A549 (cell line): Measurements from ENCODE around the gene MYH10. TPM values are rescaled to one million over a fixed set of nuclear protein-coding genes. Genes with fewer than 3 reads are reported as not detected.

Experiments used
- ATAC-seq, 2 experiments: fragments of 200-7000 bp in 1 of 2; fragments of >200 bp in 1 of 2; cut with Nextera tagmentation in 1 of 2; cut with Tn5 transposase in 1 of 2; 3 replicates each; pipeline versions ENCODE4 v1.8.0 to v1.9.1; 2018 to 2020; ENCODE audit warnings: mild to moderate bottlenecking in 1 of 2, moderate library complexity in 1 of 2
- CTCF ChIA-PET: fragments of 300-600 bp; sonication (Branson Sonifier 250); formaldehyde crosslinking; extraction: SDS; loops from one replicate; lab custom pipeline; 2021; ENCODE audit warnings: antibody characterized with exemption, inconsistent platforms; lab: Yijun Ruan, JAX
- POLR2A ChIA-PET: fragments of 350-600 bp; formaldehyde crosslinking; extraction: SDS; loops from one replicate; lab custom pipeline; 2021; ENCODE audit warnings: antibody characterized with exemption, inconsistent platforms; lab: Yijun Ruan, JAX
- DNase-seq, 2 experiments: peaks; one replicate each; pipeline versions ENCODE4 v3.0.0 to v3.0.0-alpha.2; 2011 to 2016; ENCODE audit warnings: low read depth in 1 of 2, low spot score in 1 of 2
- FAIRE-seq: peaks from 2 replicates; lab custom pipeline; 2011; peaks lifted over from hg19 to GRCh38; lab: Jason Lieb, UNC
- H3K27ac ChIP-seq, 2 experiments: fragments of >200 bp; sonication (Bioruptor Twin); formaldehyde crosslinking; 3 replicates each; pipeline ENCODE4 v1.5.1; 2016 to 2017
- H3K4me1 ChIP-seq: fragments of >200 bp; sonication (Bioruptor Twin); formaldehyde crosslinking; 3 replicates; pipeline ENCODE4 v1.6.1; 2016
- H3K4me2 ChIP-seq: fragments of >200 bp; sonication (Bioruptor Twin); formaldehyde crosslinking; 3 replicates; pipeline ENCODE4 v1.6.1; 2016
- H3K4me3 ChIP-seq: fragments of >200 bp; sonication (Bioruptor Twin); formaldehyde crosslinking; 3 replicates; pipeline ENCODE4 v1.5.1; 2016
- H3K9me3 ChIP-seq: fragments of >200 bp; sonication (Bioruptor Twin); formaldehyde crosslinking; 3 replicates; pipeline ENCODE4 v1.6.1; 2016
- BHLHE40 ChIP-seq: IDR thresholded peaks from 2 replicates; pipeline ENCODE4 v1.6.1; 2012; ENCODE audit warnings: low read depth, low read length, inconsistent platforms
- CBX2 ChIP-seq: fragments of 200-600 bp; sonication (generic); IDR thresholded peaks from 2 replicates; pipeline ENCODE4 v1.6.1; 2016; ENCODE audit warnings: low read depth, mild to moderate bottlenecking, borderline replicate concordance
- CEBPB ChIP-seq, 2 experiments: fragments of >200 bp in 1 of 2; sonication (Bioruptor Twin) in 1 of 2; formaldehyde crosslinking in 1 of 2; IDR thresholded peaks; 2 replicates each; pipeline ENCODE4 v1.6.1; 2012 to 2016
- EHMT2 ChIP-seq: fragments of 200-600 bp; sonication (generic); IDR thresholded peaks from 2 replicates; pipeline ENCODE4 v1.6.1; 2016; ENCODE audit warnings: antibody characterized with exemption, low read depth, mild to moderate bottlenecking, moderate library complexity
- EP300 ChIP-seq, 2 experiments: fragments of >200 bp; sonication (Bioruptor Twin); formaldehyde crosslinking; IDR thresholded peaks; 2 replicates in 1 of 2; 3 replicates in 1 of 2; pipeline ENCODE4 v1.6.1; 2016 to 2017
- ESRRA ChIP-seq: fragments of 150-350 bp; IDR thresholded peaks from 2 replicates; pipeline ENCODE4 v1.6.1; 2014; ENCODE audit warnings: mild to moderate bottlenecking, low read length, borderline replicate concordance
- FOSL2 ChIP-seq, 2 experiments: fragments of 450-650 bp in 1 of 2; fragments of >200 bp in 1 of 2; sonication (Bioruptor Twin) in 1 of 2; formaldehyde crosslinking; IDR thresholded peaks; 2 replicates each; pipeline versions ENCODE4 v1.5.0 to v1.6.1; 2016 to 2020; ENCODE audit warnings: mild to moderate bottlenecking in 1 of 2, moderate library complexity in 1 of 2
- HEYL ChIP-seq: fragments of 250-450 bp; sonication (Bioruptor Pico); IDR thresholded peaks from 2 replicates; pipeline ENCODE4 v1.8.0; 2021; ENCODE audit warnings: mild to moderate bottlenecking, moderate library complexity
- HOXB13 ChIP-seq: fragments of 250-450 bp; sonication (Bioruptor Pico); IDR thresholded peaks from 2 replicates; pipeline ENCODE4 v1.5.0; 2020; ENCODE audit warnings: low read depth, mild to moderate bottlenecking, moderate library complexity
- JUN ChIP-seq, 2 experiments: fragments of >200 bp; sonication (Bioruptor Twin); formaldehyde crosslinking; IDR thresholded peaks; 2 replicates in 1 of 2; 3 replicates in 1 of 2; pipeline ENCODE4 v1.6.1; 2016 to 2017
- MYC ChIP-seq: IDR thresholded peaks from 2 replicates; pipeline ENCODE4 v1.6.1; 2012; ENCODE audit warnings: mild to moderate bottlenecking, inconsistent platforms, low read length, improper control_type of control experiment, borderline replicate concordance
- NPAS2 ChIP-seq: fragments of 250-450 bp; sonication (Bioruptor Pico); IDR thresholded peaks from 2 replicates; pipeline ENCODE4 v1.8.0; 2022; ENCODE audit warnings: mild to moderate bottlenecking, moderate library complexity, borderline replicate concordance
- POLR2A ChIP-seq: IDR thresholded peaks from 2 replicates; pipeline ENCODE4 v1.6.1; 2012; ENCODE audit warnings: mild to moderate bottlenecking, low read length
- POLR2AphosphoS2 ChIP-seq: conservative IDR thresholded peaks from 2 replicates; pipeline ENCODE4 v1.6.1; 2012; ENCODE audit warnings: low read length, improper control_type of control experiment, inconsistent platforms
- RCOR1 ChIP-seq: fragments of 150-350 bp; IDR thresholded peaks from 2 replicates; pipeline ENCODE4 v1.6.1; 2014; ENCODE audit warnings: antibody characterized with exemption, low read length, low read depth
- RNF2 ChIP-seq: fragments of 200-600 bp; sonication (generic); IDR thresholded peaks from 2 replicates; pipeline ENCODE4 v1.6.1; 2016; ENCODE audit warnings: low read depth, mild to moderate bottlenecking, antibody characterized with exemption, moderate library complexity, borderline replicate concordance
- SMC3 ChIP-seq: fragments of >200 bp; sonication (Bioruptor Twin); formaldehyde crosslinking; IDR thresholded peaks from 3 replicates; pipeline ENCODE4 v1.6.1; 2018; ENCODE audit warnings: inconsistent platforms
- WGBS: methylation state at CpG from one replicate; pipeline ENCODE4 v1.1.6; 2017; ENCODE audit errors: missing lambda C conversion rate; 5-methylcytosine and 5-hydroxymethylcytosine counted together
- polyA plus RNA-seq, 4 experiments: library from polyadenylated mRNA; depleted of rRNA in 3 of 4; stranded (reverse); fragments of >200 nt; fragmentation: RNase III in 1 of 4; extraction: RNeasy Plus Mini Kit Qiagen cat#74134 plus additional on column Dnase treatment in 1 of 4; gene quantifications; 2 replicates in 3 of 4; 3 replicates in 1 of 4; pipeline ENCODE4 v1.2.3, GENCODE V29; 2011 to 2017
- TF ChIP-seq, protein P1 (sequence below): fragments of >200 bp; sonication (Bioruptor Twin); formaldehyde crosslinking; IDR thresholded peaks from 3 replicates; pipeline ENCODE4 v1.5.1; 2016
- TF ChIP-seq, protein P2 (sequence below): fragments of 150-350 bp; IDR thresholded peaks from 2 replicates; pipeline ENCODE4 v1.6.1; 2014; ENCODE audit warnings: low read depth, mild to moderate bottlenecking, low read length
- TF ChIP-seq, protein P3 (sequence below): fragments of 250-450 bp; sonication (Bioruptor Pico); IDR thresholded peaks from 2 replicates; pipeline ENCODE4 v1.5.0; 2020; ENCODE audit warnings: low read depth, mild to moderate bottlenecking, moderate library complexity
- TF ChIP-seq, protein P4 (sequence below): IDR thresholded peaks from 2 replicates; pipeline ENCODE4 v1.6.1; 2012; ENCODE audit warnings: low read depth, borderline replicate concordance

The MYH10 gene
- polyA plus RNA-seq, 2 of the 4 experiments (the other 2 are of a cell fraction) = 26.5 to 28.3 TPM

DNA sequence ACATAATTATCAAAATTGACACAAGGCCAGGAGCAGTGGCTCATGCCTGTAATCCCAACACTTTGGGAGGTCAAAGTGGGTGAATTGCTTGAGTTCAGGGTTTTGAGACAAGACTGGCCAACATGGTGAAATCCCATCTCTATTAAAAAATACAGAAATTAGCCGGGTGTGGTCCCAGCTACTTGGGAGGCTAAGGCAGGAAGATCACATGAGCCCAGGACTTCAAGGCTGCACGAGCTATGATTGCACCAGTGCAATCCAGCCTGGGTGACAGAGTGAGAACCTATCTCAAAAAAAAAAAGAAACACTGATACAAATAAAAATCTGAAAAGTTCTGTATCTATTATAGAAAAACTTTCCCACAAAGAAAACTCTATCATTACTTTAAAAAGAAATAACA is 15.5 kb downstream of the MYH10 start:
- TF ChIP-seq MYC (no peak), BHLHE40 (no peak), RCOR1 (no peak), RNF2 (no peak), EP300 (IDR thresholded peaks at IDR 0.05) (no peak), POLR2AphosphoS2 (no peak), CBX2 (no peak), ESRRA (no peak), POLR2A (no peak), JUN (IDR thresholded peaks at IDR 0.05) (no peak), CEBPB (IDR thresholded peaks at IDR 0.05) (no peak)
- TF ChIP-seq, protein P1, sequence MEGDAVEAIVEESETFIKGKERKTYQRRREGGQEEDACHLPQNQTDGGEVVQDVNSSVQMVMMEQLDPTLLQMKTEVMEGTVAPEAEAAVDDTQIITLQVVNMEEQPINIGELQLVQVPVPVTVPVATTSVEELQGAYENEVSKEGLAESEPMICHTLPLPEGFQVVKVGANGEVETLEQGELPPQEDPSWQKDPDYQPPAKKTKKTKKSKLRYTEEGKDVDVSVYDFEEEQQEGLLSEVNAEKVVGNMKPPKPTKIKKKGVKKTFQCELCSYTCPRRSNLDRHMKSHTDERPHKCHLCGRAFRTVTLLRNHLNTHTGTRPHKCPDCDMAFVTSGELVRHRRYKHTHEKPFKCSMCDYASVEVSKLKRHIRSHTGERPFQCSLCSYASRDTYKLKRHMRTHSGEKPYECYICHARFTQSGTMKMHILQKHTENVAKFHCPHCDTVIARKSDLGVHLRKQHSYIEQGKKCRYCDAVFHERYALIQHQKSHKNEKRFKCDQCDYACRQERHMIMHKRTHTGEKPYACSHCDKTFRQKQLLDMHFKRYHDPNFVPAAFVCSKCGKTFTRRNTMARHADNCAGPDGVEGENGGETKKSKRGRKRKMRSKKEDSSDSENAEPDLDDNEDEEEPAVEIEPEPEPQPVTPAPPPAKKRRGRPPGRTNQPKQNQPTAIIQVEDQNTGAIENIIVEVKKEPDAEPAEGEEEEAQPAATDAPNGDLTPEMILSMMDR = no peak
- TF ChIP-seq, protein P2, sequence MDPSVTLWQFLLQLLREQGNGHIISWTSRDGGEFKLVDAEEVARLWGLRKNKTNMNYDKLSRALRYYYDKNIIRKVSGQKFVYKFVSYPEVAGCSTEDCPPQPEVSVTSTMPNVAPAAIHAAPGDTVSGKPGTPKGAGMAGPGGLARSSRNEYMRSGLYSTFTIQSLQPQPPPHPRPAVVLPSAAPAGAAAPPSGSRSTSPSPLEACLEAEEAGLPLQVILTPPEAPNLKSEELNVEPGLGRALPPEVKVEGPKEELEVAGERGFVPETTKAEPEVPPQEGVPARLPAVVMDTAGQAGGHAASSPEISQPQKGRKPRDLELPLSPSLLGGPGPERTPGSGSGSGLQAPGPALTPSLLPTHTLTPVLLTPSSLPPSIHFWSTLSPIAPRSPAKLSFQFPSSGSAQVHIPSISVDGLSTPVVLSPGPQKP = no peak
- TF ChIP-seq, protein P3, sequence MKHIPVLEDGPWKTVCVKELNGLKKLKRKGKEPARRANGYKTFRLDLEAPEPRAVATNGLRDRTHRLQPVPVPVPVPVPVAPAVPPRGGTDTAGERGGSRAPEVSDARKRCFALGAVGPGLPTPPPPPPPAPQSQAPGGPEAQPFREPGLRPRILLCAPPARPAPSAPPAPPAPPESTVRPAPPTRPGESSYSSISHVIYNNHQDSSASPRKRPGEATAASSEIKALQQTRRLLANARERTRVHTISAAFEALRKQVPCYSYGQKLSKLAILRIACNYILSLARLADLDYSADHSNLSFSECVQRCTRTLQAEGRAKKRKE (CRISPR knock-in tag) = no peak
- TF ChIP-seq, protein P4, sequence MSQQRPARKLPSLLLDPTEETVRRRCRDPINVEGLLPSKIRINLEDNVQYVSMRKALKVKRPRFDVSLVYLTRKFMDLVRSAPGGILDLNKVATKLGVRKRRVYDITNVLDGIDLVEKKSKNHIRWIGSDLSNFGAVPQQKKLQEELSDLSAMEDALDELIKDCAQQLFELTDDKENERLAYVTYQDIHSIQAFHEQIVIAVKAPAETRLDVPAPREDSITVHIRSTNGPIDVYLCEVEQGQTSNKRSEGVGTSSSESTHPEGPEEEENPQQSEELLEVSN = no peak
- FAIRE-seq (no peak), DNase-seq (no peak), ATAC-seq (no peak)
- H3K9me3 ChIP-seq = no peaks in the 10 kb centered on the region
- POLR2A ChIA-PET = no interaction called here
- H3K4me3 ChIP-seq = no peak overlapping the region
- CTCF ChIA-PET = no interaction called here
- 0 out of 3 replicates have a peak, but pooled peaks cover 6% of the 10 kb centered on the region for H3K4me1 ChIP-seq
- H3K4me2 ChIP-seq = no peak overlapping the region
- 81% methylated on average over 2 of the region's 2 CpGs for WGBS
- no peak overlapping the region for H3K27ac ChIP-seq

DNA sequence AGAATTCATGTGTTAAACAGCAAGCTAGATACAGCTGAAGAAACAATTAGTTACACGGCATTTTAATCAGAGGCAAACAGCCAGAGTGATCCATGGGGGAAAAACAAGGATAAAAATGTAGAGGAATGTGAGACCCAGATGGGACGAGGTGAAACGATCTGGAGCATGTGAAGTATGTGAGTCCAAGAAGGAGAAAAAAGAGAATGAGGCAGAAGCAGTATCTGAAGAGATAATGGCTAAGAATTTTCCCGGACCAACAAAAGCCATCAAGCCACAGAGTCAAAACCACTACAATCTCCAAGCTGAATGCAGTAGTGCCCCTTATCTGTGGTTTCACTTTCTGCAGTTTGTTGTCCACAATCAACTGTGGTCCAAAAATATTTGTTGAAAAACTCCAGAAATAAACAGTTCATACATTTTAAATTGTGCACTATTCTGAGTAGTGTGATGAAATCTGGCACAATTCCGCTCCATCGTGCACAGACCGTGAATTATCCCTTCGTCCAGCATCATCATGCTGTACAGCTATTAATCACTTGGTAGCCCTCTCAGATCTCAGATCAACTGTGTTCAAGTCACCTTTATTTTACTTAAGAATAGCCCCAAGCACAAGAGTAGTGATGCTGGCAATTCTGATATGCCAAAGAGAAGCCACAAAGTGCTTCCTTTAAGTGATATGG is 18.8 kb downstream of the MYH10 start:
- FAIRE-seq (peak; percentile 72), DNase-seq (no peak), ATAC-seq (no peak)
- POLR2A ChIA-PET = no interaction called here
- WGBS = 89% methylated on average over 8 of the region's 8 CpGs
- Histone ChIP-seq H3K4me3 (no peak overlapping the region), H3K4me2 (no peak overlapping the region), H3K27ac (no peak overlapping the region), H3K9me3 (no peaks in the 10 kb centered on the region), H3K4me1 (0 out of 3 replicates have a peak, but pooled peaks cover 6% of the 10 kb centered on the region)
- TF ChIP-seq EHMT2 (no peak), HOXB13 (CRISPR knock-in tag) (no peak), HEYL (CRISPR knock-in tag) (no peak), FOSL2 (IDR thresholded peaks at IDR 0.05) (no peak), FOSL2 (CRISPR knock-in tag; IDR thresholded peaks at IDR 0.05) (no peak), SMC3 (no peak), NPAS2 (CRISPR knock-in tag) (no peak)
- CTCF ChIA-PET = no interaction called here
